ENCODE data around the gene CSH2.
"Not testable (repeated sequence)": the region's sequence is repeated elsewhere in the genome, so short reads cannot be mapped to it uniquely, and the experiment has no call there.

Gene CSH2

DNA sequence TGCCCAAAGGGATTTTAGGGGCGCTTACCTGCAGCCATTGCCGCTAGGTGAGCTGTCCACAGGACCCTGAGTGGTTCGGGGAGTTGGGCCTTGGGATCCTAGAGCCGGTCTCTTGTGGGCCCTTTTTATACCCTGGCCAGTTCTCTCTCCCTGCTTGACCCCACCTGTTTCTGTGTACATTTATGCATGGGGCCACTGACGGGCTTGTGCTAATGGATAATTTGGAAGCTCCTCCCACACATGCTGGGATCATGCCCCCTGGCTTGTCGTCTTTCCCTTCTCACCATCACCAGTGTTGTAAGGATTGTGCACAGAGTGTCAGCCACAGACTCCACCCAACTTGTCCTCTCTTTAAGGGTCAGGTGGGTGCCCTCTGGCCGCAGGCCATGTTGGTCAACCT lies at the start of gene CSH2:
Gene CSH2 (minus strand): TSS at position 101 of the 400 bp plus-strand sequence. CDS start 63 bp downstream, at position 38.
- DNase-seq, result not testable (repeated sequence)

DNA sequence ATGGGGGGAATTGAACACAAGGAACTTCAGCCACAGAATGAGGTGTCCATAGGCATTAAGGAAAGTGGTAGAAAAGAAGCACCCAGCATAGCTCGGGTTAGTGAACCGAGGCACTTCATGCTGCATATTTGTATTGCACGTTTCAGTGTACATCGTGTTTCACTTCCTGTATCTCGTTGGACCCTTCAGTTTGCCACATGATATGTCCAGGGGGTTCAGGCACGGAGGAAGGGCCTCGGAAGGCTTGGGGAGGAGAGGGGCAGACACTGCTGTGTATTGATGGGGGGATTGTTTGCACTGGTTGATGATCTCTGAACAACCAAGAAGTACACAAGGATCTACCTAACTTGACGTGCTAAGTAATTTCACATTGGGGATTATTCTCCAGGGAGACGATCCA lies 48.9 kb upstream of the CSH2 start:
- DNase-seq, result not testable (repeated sequence)

DNA sequence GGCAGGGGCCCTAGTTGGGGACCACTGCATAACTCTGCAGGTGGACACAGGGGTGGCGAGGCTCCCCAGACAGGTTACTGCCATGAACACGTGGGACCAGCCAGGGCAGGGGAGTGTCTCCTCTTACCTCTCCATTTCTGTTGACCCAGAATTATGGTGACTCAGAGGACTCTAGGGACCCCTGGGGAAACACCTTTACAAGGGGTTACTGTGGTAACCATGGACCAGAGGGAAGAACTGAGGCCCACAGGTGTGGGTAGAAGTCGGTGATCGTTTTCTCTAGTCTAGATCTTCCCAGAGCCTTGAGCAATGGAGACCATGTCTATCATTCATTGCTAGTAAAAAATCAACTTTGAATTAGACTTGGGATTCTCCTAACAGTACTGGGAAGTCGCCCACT lies 47.3 kb upstream of the CSH2 start:
- not testable (repeated sequence) for DNase-seq

DNA sequence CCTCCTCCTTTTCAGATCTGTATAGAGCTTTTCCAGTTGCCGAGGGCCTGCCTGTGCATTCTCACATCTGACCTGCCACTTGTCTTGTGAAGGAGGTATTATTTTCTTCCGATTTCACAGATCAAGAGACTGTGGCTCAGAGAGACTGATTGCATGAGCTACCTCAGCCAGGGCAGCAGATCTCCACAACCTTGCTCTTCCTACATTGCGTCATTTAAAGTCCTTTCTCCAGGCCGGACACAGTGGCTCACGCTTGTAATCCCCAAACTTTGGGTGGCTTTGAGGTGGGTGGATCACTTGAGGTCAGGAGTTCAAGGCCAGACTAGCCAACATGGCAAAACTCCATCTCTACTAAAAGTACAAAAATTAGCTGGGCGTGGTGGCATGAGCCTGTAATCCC lies 46.6 kb upstream of the CSH2 start:
- DNase-seq, result not testable (repeated sequence)

DNA sequence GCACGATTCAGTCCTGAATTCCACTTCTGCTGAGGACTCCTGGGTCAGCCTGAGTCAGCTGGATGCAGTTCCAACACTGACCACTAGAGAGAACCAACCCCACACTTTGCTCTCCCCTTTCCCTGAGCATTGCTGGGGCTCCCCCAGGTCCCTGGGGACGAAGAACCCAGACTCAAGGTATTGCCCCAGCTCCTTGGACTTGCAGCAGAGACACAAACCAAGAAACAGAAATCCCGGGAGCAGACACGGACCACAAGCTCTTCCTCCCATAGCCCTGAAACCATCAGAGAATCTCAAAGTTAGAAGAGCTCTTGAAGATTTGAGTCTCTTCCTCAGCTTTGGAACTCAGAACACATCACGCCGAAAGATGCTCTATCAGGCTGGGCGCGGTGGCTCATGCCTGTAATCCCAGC lies 45.8 kb upstream of the CSH2 start:
- DNase-seq, result peak; percentile 61

DNA sequence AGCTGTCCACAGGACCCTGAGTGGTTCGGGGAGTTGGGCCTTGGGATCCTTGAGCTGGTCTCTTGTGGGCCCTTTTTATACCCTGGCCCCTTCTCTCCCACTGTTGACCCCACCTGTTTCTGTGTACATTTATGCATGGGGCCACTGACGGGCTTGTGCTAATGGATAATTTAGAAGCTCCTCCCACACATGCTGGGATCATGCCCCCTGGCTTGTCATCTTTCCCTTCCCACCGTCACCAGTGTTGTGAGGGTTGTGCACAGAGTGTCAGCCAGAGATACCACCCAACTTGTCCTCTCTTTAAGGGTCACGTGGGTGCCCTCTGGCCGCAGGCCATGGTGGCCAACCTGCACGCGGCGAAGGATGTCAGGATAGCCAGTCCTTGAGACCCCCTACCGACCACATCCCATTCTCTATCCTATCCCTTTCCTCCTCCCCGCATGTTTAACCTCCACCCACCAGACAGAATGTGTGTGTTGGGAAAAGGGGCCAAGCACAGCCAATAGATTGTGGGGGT lies 45.4 kb upstream of the CSH2 start, which contains the start of gene GH1:
Gene GH1 (minus strand): TSS at position 51 of the 517 bp plus-strand sequence. CDS start 63 bp downstream, outside the sequence.
- not testable (repeated sequence) for DNase-seq

DNA sequence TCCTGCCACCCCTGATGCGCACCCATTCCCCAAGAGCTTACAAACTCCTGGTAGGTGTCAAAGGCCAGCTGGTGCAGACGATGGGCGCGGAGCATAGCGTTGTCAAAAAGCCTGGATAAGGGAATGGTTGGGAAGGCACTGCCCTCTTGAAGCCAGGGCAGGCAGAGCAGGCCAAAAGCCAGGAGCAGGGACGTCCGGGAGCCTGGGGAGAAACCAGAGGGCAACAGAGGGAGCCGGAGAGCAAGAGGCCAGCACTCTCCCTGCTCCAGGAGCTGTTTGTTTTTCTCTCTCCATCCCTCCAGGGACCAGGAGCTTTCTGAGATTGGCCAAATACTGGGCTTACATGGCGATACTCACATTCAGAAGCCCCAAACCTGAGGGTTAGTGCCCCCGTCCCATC lies 44.8 kb upstream of the CSH2 start:
- no peak for DNase-seq

DNA sequence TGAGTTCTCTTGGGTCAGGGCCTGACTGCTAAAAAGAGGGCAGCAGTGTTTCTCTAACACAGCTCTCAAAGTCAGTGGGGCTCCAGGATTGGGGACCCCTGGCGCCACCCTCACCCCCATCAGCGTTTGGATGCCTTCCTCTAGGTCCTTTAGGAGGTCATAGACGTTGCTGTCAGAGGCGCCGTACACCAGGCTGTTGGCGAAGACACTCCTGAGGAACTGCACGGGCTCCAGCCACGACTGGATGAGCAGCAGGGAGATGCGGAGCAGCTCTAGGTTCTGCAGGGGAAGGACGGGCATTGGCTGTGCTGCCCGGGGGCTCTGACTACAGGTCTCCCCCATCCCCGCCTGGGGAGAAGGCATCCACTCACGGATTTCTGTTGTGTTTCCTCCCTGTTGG lies 44.2 kb upstream of the CSH2 start:
- no peak for DNase-seq

DNA sequence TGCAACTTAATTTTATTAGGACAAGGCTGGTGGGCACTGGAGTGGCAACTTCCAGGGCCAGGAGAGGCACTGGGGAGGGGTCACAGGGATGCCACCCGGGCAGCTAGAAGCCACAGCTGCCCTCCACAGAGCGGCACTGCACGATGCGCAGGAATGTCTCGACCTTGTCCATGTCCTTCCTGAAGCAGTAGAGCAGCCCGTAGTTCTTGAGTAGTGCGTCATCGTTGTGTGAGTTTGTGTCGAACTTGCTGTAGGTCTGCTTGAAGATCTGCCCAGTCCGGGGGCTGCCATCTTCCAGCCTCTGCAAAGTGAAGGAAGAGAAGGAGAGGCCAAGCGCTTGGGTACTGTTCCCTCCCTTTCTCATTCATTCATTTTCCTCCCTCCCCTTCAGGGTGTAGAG lies 43.7 kb upstream of the CSH2 start:
- not testable (repeated sequence) for DNase-seq

DNA sequence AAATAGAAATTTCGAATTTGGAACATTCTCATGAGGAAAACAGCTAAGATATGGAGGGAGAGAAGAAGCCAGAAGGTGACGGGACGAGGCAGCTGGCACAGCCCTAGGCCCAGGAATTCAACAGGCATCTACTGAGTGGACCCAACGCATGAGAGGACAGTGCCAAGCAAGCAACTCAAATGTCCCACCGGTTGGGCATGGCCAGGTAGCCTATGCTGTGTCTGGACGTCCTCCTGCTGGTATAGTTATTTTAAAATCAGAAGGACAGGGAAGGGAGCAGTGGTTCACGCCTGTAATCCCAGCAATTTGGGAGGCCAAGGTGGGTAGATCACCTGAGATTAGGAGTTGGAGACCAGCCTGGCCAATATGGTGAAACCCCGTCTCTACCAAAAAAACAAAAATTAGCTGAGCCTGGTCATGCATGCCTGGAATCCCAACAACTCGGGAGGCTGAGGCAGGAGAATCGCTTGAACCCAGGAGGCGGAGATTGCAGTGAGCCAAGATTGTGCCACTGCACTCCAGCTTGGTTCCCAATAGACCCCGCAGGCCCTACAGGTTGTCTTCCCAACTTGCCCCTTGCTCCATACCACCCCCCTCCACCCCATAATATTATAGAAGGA lies 43.2 kb upstream of the CSH2 start:
- no peak for DNase-seq

DNA sequence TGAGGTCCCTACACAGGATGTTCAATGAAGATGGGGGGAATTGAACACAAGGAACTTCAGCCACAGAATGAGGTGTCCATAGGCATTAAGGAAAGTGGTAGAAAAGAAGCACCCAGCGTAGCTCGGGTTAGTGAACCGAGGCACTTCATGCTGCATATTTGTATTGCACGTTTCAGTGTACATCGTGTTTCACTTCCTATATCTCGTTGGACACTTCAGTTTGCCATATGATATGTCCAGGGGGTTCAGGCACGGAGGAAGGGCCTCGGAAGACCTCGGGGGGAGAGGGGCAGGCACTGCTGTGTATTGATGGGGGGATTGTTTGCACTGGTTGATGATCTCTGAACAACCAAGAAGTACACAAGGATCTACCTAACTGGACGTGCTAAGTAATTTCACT lies 42.3 kb upstream of the CSH2 start:
- DNase-seq, result not testable (repeated sequence)

DNA sequence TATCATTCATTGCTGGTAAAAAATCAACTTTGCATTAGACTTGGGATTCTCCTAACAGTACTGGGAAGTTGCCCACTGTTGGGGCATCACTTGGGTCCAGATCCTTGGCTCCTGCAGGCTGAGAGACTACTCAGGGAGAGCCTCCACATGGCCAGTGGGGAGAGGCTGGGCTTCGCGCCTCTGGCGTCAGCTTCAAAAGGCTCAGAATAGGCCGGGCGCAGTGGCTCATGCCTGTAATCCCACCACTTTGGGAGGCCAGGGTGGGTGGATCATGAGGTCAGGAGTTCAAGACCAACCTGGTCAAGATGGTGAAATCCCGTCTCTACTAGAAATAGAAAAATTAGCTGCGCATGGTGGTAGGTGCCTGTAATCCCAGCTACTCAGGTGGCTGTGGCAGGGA lies 41.0 kb upstream of the CSH2 start:
- no peak for DNase-seq

DNA sequence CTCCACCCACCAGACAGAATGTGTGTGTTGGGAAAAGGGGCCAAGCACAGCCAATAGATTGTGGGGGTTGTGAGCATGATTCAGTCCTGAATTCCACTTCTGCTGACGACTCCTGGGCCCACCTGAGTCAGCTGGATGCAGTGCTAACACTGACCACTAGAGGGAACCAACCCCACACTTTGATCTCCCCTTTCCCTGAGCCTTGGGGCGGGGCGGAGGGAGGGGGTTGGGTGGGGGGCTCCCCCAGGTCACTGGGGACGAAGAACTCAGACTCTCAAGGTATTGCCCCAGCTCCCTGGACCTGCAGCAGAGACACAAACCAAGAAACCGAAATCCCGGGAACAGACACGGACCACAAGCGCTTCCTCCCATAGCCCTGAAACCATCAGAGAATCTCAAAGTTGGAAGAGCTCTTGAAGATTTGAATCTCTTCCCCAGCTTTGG lies 38.2 kb upstream of the CSH2 start:
- peak; percentile 60 for DNase-seq

DNA sequence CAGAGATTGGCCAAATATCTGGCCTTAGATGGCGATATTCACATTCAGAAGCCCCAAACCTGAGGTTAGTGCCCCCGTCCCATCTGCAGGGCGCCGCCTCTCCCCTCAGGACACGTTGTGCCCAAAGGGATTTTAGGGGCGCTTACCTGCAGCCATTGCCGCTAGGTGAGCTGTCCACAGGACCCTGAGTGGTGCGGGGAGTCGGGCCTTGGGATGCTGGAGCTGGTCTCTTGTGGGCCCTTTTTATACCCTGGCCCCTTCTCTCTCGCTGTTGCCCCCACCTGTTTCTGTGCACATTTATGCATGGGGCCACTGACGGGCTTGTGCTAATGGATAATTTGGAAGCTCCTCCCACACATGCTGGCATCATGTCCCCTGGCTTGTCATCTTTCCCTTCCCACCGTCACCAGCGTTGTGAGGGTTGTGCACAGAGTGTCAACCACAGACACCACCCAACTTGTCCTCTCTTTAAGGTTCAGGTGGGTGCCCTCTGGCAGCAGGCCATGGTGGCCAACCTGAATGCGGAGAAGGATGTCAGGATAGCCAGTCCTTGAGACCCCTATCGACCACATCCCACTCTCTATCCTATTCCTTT lies 37.7 kb upstream of the CSH2 start, which contains the start of gene CSHL1:
Gene CSHL1 (minus strand): TSS at position 218 of the 595 bp plus-strand sequence. CDS start 62 bp downstream, at position 156.
- DNase-seq, result no peak

DNA sequence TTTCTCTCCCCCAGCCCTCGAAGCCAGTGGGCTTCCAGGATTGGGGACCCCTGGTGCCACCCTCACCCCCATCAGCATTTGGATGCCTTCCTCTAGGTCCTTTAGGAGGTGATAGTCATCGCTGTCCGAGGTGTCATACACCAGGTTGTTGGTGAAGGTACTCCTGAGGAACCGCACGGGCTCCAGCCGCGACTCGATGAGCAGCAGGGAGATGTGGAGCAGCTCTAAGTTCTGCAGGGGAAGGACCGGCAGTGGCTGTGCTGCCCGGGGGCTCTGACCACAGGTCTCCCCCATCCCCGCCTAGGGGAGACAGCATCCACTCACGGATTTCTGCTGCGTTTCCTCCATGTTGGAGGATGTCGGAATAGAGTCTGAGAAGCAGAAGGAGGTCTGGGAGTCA lies 36.6 kb upstream of the CSH2 start:
- no peak for DNase-seq

DNA sequence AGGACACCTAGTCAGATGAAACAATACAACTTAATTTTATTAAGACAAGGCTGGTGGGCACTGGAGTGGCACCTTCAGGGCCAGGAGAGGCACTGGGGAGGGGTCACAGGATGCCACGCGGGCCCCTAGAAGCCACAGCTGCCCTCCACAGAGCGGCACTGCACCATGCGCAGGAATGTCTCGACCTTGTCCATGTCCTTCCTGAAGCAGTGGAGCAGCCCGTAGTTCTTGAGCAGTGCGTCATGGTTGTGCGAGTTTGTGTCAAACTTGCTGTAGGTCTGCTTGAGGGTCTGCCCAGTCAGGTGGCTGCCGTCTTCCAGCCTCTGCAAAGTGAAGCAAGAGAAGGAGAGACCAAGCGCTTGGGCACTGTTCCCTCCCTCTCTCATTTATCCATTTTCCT lies 36.1 kb upstream of the CSH2 start:
- DNase-seq, result not testable (repeated sequence)

DNA sequence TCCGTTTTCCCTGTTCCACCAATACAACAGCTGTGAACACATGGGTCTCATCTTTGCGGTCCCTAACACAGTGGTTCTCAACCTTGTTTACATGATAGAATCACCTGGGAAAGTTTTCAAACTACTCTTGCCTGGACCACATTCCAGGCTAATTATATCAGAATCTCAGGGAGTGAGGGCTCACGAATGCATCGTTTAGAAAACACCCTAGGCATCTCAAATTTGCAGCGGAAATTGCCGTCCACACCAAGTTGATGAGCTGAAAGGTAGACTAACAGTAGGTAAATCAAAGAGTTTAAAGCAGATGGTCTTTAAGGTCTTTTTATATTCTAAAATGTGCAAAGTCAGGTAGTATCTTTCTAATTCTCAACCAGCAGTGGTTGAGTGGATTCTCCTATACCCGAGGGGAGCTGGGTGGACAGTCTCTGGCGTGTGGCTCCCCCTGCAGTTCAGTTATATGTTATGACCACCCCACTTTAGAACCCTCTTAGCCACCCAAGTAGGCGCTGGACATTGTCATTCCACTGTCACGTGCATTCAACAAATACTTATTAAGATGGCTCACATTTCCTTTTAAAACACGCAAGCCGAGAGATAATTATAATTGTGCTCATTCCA lies 33.8 kb upstream of the CSH2 start:
- DNase-seq, result peak; percentile 49

DNA sequence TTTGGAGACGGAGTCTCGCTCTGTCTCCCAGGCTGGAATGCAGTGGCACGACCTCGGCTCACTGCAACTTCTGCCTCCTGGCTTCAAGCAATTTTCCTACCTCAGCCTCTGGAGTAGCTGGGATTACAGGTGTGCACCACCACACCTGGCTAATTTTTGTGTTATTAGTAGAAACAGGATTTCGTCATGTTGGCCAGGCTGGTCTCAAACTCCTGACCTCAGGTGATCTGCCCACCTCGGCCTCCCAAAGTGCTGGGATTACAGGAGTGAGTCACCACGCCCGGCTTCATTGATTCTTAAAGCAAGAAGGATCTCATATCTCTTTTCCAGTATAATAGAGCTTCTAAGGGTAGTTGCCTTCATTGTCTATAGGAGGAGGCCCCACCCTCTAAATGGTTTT lies 31.3 kb upstream of the CSH2 start:
- not testable (repeated sequence) for DNase-seq

DNA sequence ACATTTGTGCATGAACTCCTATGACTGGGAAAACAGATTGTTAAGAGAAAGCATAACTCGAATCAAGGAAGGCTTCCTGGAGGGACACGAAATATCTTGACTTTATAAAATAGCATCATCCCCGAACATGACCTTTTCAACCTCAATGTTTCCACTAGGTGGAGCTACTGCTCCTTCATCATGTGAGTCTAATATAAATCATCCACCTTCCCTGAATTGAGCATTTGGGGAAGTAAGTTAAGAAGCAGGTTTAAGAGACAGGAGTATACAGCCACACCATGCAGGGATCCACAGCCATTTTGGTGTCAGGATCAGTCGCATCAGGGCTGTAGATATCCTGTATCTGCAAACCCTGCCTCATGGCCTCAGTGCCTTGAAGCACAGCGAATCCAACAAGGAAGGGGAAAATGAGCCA lies 30.3 kb upstream of the CSH2 start:
- DNase-seq, result peak; percentile 66

DNA sequence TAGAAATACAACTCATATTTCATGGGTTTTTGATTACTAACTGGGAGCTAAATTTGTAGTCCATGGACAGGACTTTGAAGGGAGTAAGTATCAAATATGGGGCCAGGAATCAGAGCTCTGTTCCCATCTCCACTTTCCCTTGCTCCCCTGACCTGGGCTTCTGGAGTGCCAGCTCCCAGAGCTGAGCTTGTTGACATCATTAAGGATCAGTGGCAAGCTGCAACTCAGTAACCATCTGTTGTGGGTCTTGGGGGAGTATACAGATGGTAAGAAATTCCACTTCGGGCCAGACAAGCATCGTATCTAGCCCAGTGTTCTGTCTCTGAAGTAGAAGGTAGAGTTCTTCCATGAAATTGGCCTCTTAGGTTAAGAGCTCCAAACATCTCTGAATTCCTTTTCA lies 28.5 kb upstream of the CSH2 start:
- not testable (repeated sequence) for DNase-seq

DNA sequence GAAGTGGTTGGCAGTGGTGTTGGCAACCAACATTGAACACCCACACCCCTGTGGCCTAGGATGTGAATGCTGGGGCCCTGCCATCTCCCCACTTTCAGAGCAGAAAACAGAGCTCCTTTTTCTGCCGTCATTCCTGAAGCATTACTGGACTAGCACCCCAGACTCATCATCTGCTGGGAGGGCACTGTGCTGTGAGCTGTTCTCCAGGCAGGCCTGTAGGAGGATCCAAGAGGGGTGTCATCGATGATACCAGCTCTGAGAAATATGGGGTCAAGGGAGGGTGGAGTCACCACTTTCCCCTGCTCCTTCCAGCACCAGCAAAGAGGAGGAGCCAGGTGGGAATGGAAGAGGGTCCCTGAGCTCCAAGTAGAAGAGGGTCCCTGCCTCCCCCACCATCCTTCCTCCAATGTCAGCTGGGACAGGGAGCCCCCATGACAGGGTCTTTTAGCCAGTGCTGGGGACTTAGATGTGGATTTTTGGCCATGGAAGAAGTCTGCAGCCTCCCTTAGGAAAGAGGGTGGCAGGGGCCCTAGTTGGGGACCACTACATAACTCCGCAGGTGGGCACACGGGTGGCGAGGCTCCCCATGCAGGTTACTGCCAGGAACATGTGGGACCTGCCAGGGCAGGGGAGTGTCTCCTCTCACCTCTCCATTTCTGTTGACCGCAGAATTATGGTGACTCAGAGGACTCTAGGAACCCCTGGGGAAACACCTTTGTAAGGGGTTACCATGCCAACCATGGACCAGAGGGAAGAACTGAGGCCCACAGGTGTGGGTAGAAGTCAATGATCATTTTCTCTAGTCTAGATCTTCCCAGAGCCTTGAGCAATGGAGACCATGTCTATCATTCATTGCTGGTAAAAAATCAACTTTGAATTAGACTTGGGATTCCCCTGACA lies 25.7 kb upstream of the CSH2 start:
- not testable (repeated sequence) for DNase-seq

DNA sequence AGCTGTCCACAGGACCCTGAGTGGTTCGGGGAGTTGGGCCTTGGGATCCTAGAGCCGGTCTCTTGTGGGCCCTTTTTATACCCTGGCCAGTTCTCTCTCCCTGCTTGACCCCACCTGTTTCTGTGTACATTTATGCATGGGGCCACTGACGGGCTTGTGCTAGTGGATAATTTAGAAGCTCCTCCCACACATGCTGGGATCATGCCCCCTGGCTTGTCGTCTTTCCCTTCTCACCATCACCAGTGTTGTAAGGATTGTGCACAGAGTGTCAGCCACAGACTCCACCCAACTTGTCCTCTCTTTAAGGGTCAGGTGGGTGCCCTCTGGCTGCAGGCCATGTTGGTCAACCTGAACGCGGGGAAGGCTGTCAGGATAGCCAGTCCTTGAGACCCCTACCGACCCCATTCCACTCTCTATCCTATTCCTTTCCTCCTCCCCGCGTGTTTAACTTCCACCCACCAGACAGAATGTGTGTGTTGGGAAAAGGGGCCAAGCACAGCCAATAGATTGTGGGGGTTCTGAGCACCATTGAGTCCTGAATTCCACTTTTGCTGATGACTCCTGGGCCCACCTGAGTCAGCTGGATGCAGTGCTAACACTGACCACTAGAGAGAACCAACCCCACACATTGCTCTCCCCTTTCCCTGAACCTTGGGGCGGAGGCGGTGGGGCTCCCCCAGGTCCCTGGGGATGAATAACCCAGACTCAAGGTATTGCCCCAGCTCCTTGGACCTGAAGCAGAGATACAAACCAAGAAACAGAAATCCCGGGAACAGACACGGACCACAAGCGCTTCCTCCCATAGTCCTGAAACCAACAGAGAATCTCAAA lies 23.3 kb upstream of the CSH2 start, which contains the start of gene CSH1:
Gene CSH1 (minus strand): TSS at position 51 of the 831 bp plus-strand sequence. CDS start 63 bp downstream, outside the sequence.
- DNase-seq, result not testable (repeated sequence)
